Retinal pigment epithelial cell (primary cell): ENCODE measurements around the gene POU2F2.

Experiments
- DNase-seq: peaks from one replicate; pipeline ENCODE4 v3.0.0-alpha.2; 2010; ENCODE audit warnings: low read depth
- H3K4me3 ChIP-seq: 2 replicates; pipeline ENCODE4 v1.5.1; 2011; ENCODE audit warnings: mild to moderate bottlenecking, low read length, control low read depth, moderate library complexity
- CTCF ChIP-seq: conservative IDR thresholded peaks from 2 replicates; pipeline ENCODE4 v1.5.1; 2011; ENCODE audit warnings: low read depth, low read length, control low read depth, inconsistent platforms

Gene POU2F2

GRCh38 chr19:42124386-42124901 is 7.8 kb downstream of the POU2F2 start:
- no peak for TF ChIP-seq CTCF
- no peak overlapping the region for H3K4me3 ChIP-seq
- no peak for DNase-seq

- no peak for DNase-seq
- no peak for TF ChIP-seq CTCF
- no peak overlapping the region for H3K4me3 ChIP-seq
Observed at GRCh38 chr19:42123765-42124164, 8.5 kb downstream of the POU2F2 start.

- no peak overlapping the region for H3K4me3 ChIP-seq
- TF ChIP-seq CTCF: no peak
- no peak for DNase-seq
Observed at GRCh38 chr19:42122691-42123607, 9.3 kb downstream of the POU2F2 start.

- no peak for TF ChIP-seq CTCF
- DNase-seq: no peak
- no peak overlapping the region for H3K4me3 ChIP-seq
Observed at GRCh38 chr19:42121656-42122069, 10.6 kb downstream of the POU2F2 start.

GRCh38 chr19:42121036-42121621 is 11.1 kb downstream of the POU2F2 start:
- no peak for DNase-seq
- H3K4me3 ChIP-seq: no peak overlapping the region
- TF ChIP-seq CTCF: no peak

GRCh38 chr19:42120276-42120980 is 11.8 kb downstream of the POU2F2 start:
- no peak for TF ChIP-seq CTCF
- H3K4me3 ChIP-seq: no peak overlapping the region
- DNase-seq: no peak
